Measurements from ENCODE around the gene PSD4.
A peak's percentile ranks its signal among the peaks of the same experiment; 100 is the strongest.

The PSD4 gene

GRCh38 chr2:113232740-113233139 is 59.0 kb downstream of the PSD4 start:
- Histone ChIP-seq H2AFZ (ENCODE audit: low read depth, low read length) (no peak overlapping the region), H2BK15ac (ENCODE audit: low read depth, poor library complexity, severe bottlenecking) (no peak overlapping the region), H3K79me1 (replicated peaks; ENCODE audit: low read length, poor library complexity, severe bottlenecking) (peaks cover 1% of the 10 kb centered on the region), H4K91ac (ENCODE audit: low read length) (no peak overlapping the region), H3K4me3 (ENCODE audit: insufficient read depth in 1 of 2, low read depth in 1 of 2, low read length in 2 of 2) (no peak overlapping the region), H3K9ac (ENCODE audit: low read length) (no peak overlapping the region), H3K18ac (ENCODE audit: low read depth in 1 of 2, low read length in 2 of 2) (no peak overlapping the region), H4K8ac (ENCODE audit: low read length) (no peak overlapping the region), H2BK5ac (ENCODE audit: low read depth, low read length, poor library complexity, severe bottlenecking) (no peak overlapping the region), H3K23ac (ENCODE audit: low read length in 2 of 2) (no peak overlapping the region), H2BK120ac (ENCODE audit: low read depth, low read length) (no peak overlapping the region), H3K27ac (ENCODE audit: low read length, poor library complexity, severe bottlenecking) (peak overlapping the region; percentile 7), H2BK12ac (ENCODE audit: low read length in 2 of 2) (no peak overlapping the region), H3K4me1 (ENCODE audit: control insufficient read depth, insufficient read depth, low read depth, low read length) (peaks cover 25% of the 10 kb centered on the region), H3K36me3 (ENCODE audit: control insufficient read depth in 1 of 2, insufficient read depth in 2 of 2, low read depth in 1 of 2, low read length in 2 of 2) (peaks cover 15 to 52% of the 10 kb centered on the region in 2 experiments), H3K4me2 (ENCODE audit: low read length, poor library complexity, severe bottlenecking) (no peak overlapping the region), H3K9me3 (ENCODE audit: control insufficient read depth, low read length) (no peaks in the 10 kb centered on the region), H3K4ac (ENCODE audit: low read depth in 1 of 2, low read length in 2 of 2) (no peak overlapping the region), H3K14ac (ENCODE audit: low read length in 2 of 2) (no peak overlapping the region), H3K27me3 (ENCODE audit: control insufficient read depth in 1 of 2, insufficient read depth in 1 of 2, low read length in 2 of 2) (no peaks in the 10 kb centered on the region), H2AK5ac (ENCODE audit: low read length, severe bottlenecking) (no peak overlapping the region)
- WGBS = 87% methylated on average over 6 of the region's 6 CpGs
- no peak for DNase-seq

GRCh38 chr2:113233593-113234550 is 60.1 kb downstream of the PSD4 start:
- Histone ChIP-seq H4K8ac (ENCODE audit: low read length) (no peak overlapping the region), H3K4me1 (ENCODE audit: control insufficient read depth, insufficient read depth, low read depth, low read length) (peaks cover 24% of the 10 kb centered on the region)

GRCh38 chr2:113234721-113235346 is 61.1 kb downstream of the PSD4 start:
- no peak for DNase-seq
- Histone ChIP-seq H2BK15ac (ENCODE audit: low read depth, poor library complexity, severe bottlenecking) (no peak overlapping the region), H3K9ac (ENCODE audit: low read length) (peak overlapping the region; percentile 83), H3K23ac (ENCODE audit: low read length in 2 of 2) (no peak overlapping the region), H3K36me3 (ENCODE audit: control insufficient read depth in 1 of 2, insufficient read depth in 2 of 2, low read depth in 1 of 2, low read length in 2 of 2) (peaks cover 29 to 56% of the 10 kb centered on the region in 2 experiments), H3K4me1 (ENCODE audit: control insufficient read depth, insufficient read depth, low read depth, low read length) (peaks cover 25% of the 10 kb centered on the region), H2BK120ac (ENCODE audit: low read depth, low read length) (no peak overlapping the region), H3K4me3 (ENCODE audit: insufficient read depth in 1 of 2, low read depth in 1 of 2, low read length in 2 of 2) (peak overlapping the region in 1 of 2 experiments; percentile 66), H2BK5ac (ENCODE audit: low read depth, low read length, poor library complexity, severe bottlenecking) (no peak overlapping the region), H4K8ac (ENCODE audit: low read length) (no peak overlapping the region), H3K79me1 (replicated peaks; ENCODE audit: low read length, poor library complexity, severe bottlenecking) (peaks cover 1% of the 10 kb centered on the region), H3K4ac (ENCODE audit: low read depth in 1 of 2, low read length in 2 of 2) (no peak overlapping the region), H3K18ac (ENCODE audit: low read depth in 1 of 2, low read length in 2 of 2) (no peak overlapping the region), H2AFZ (ENCODE audit: low read depth, low read length) (no peak overlapping the region), H3K4me2 (ENCODE audit: low read length, poor library complexity, severe bottlenecking) (no peak overlapping the region), H3K14ac (ENCODE audit: low read length in 2 of 2) (no peak overlapping the region), H4K91ac (ENCODE audit: low read length) (no peak overlapping the region), H2BK12ac (ENCODE audit: low read length in 2 of 2) (no peak overlapping the region), H2AK5ac (ENCODE audit: low read length, severe bottlenecking) (no peak overlapping the region), H3K9me3 (ENCODE audit: control insufficient read depth, low read length) (no peaks in the 10 kb centered on the region), H3K27me3 (ENCODE audit: control insufficient read depth in 1 of 2, insufficient read depth in 1 of 2, low read length in 2 of 2) (no peaks in the 10 kb centered on the region), H3K27ac (ENCODE audit: low read length, poor library complexity, severe bottlenecking) (no peak overlapping the region)
- 96% methylated on average over 15 of the region's 16 CpGs for WGBS

More at GRCh38 chr2:113233593-113234550, 60.1 kb downstream of the PSD4 start:
- H3K14ac ChIP-seq (ENCODE audit: low read length in 2 of 2) = no peak overlapping the region
- no peak overlapping the region for H3K18ac ChIP-seq (ENCODE audit: low read depth in 1 of 2, low read length in 2 of 2)
- no peak overlapping the region for H4K91ac ChIP-seq (ENCODE audit: low read length)
- H3K9ac ChIP-seq (ENCODE audit: low read length) = peak overlapping the region; percentile 83
- no peak for DNase-seq
- H2BK12ac ChIP-seq (ENCODE audit: low read length in 2 of 2) = no peak overlapping the region
- 96% methylated on average over 4 of the region's 9 CpGs for WGBS
- no peaks in the 10 kb centered on the region for H3K9me3 ChIP-seq (ENCODE audit: control insufficient read depth, low read length)
- H2BK15ac ChIP-seq (ENCODE audit: low read depth, poor library complexity, severe bottlenecking) = no peak overlapping the region
- H3K27me3 ChIP-seq (ENCODE audit: control insufficient read depth in 1 of 2, insufficient read depth in 1 of 2, low read length in 2 of 2) = no peaks in the 10 kb centered on the region
- H3K27ac ChIP-seq (ENCODE audit: low read length, poor library complexity, severe bottlenecking) = peak overlapping the region; percentile 22
- no peak overlapping the region for H2AFZ ChIP-seq (ENCODE audit: low read depth, low read length)
- H3K23ac ChIP-seq (ENCODE audit: low read length in 2 of 2) = no peak overlapping the region
- H3K4me3 ChIP-seq (ENCODE audit: insufficient read depth in 1 of 2, low read depth in 1 of 2, low read length in 2 of 2) = no peak overlapping the region
- H3K4ac ChIP-seq (ENCODE audit: low read depth in 1 of 2, low read length in 2 of 2) = no peak overlapping the region
- H2BK5ac ChIP-seq (ENCODE audit: low read depth, low read length, poor library complexity, severe bottlenecking) = no peak overlapping the region
- no peak overlapping the region for H2BK120ac ChIP-seq (ENCODE audit: low read depth, low read length)
- H3K36me3 ChIP-seq (ENCODE audit: control insufficient read depth in 1 of 2, insufficient read depth in 2 of 2, low read depth in 1 of 2, low read length in 2 of 2) = peaks cover 23 to 56% of the 10 kb centered on the region in 2 experiments
- H3K79me1 ChIP-seq (replicated peaks; ENCODE audit: low read length, poor library complexity, severe bottlenecking) = peaks cover 1% of the 10 kb centered on the region
- peak overlapping the region; percentile 50 for H2AK5ac ChIP-seq (ENCODE audit: low read length, severe bottlenecking)
- H3K4me2 ChIP-seq (ENCODE audit: low read length, poor library complexity, severe bottlenecking) = no peak overlapping the region

Data from mesenchymal stem cell (in vitro differentiated cells and primary cell).